Activated T-helper 2 cell treated with anti-CD3 and anti-CD28 coated beads, Interferon-gamma antibody, Interleukin-2, Interleukin-4, amounts not matched to agents 10 μg/mL and 5 μg/mL and 100 μg/mL, durations not matched to agents 14 hours and 24 hours and 36 hours (primary cell): ENCODE measurements around the gene NOP58. TPM values are rescaled to one million over a fixed set of nuclear protein-coding genes. Genes with fewer than 3 reads are reported as not detected.
"Not testable (repeated sequence)": the region's sequence is repeated elsewhere in the genome, so short reads cannot be mapped to it uniquely, and the experiment has no call there.

Source experiments
- DNase-seq: peaks from one replicate; pipeline ENCODE4 v3.0.0; 2021; ENCODE audit warnings: low spot score
- H3K27ac Mint-ChIP-seq: one replicate; pipeline ENCODE4 v1.8.0; 2021; ENCODE audit warnings: mixed read lengths
- H3K27me3 Mint-ChIP-seq: one replicate; pipeline ENCODE4 v1.8.0; 2021; ENCODE audit warnings: low read depth, mixed read lengths
- H3K36me3 Mint-ChIP-seq: one replicate; pipeline ENCODE4 v1.8.0; 2021; ENCODE audit warnings: low read depth, mixed read lengths
- H3K4me1 Mint-ChIP-seq: one replicate; pipeline ENCODE4 v1.8.0; 2021; ENCODE audit warnings: low read depth, mixed read lengths
- H3K4me3 Mint-ChIP-seq: one replicate; pipeline ENCODE4 v1.8.0; 2021; ENCODE audit warnings: low read depth, mild to moderate bottlenecking, moderate library complexity, mixed read lengths
- H3K9me3 Mint-ChIP-seq: one replicate; pipeline ENCODE4 v1.8.0; 2021; ENCODE audit warnings: mixed read lengths
- intact Hi-C: fragments of 100-400 bp; cut with micrococcal nuclease; formaldehyde crosslinking; loops from one replicate; pipeline ENCODE4 v1.15.1; 2023
- total RNA-seq: library from RNA; stranded (reverse); gene quantifications from 2 replicates; pipeline ENCODE4 v1.2.3, GENCODE V29; 2022

The NOP58 gene
- total RNA-seq, 1 donor from 2014 or later = 206 TPM

DNA sequence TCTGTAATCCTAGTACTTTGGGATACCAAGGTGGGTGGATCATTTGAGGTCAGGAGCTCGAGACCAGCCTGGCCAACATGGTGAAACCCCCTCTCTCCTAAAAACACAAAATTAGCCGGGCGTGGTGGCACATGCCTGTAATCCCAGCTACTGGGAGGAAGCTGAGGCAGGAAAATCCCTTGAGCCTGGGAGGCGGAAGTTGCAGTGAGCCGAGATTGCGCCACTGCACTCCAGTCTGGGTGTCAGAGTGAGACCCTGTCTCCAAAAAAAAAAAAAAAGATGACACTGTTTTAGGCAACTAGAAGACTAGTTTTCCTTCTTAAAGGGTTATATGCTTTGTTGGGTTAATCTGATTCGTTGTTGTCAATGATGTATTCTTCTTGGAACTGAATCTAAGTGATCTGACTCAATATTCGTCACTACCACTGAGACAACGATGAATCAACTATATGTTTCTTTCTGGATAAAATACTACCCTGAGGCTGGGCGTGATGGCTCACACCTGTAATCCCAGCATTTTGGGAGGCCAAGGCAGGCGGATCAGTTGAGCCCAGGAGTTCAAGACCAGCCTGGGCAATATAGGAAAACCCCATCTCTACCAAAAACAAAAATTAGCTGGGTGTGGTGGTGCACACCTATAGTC, 10.6 kb downstream of the NOP58 start:
- intact Hi-C loops = loop anchor here (5.0 kb wide), 1 partner anchor 101 kb away; the partner anchor contains the start of gene BMPR2
- H3K27me3 Mint-ChIP-seq, H3K9me3 Mint-ChIP-seq, DNase-seq: not testable (repeated sequence)
- H3K4me1 Mint-ChIP-seq = peaks cover 37% of the 10 kb centered on the region
- H3K36me3 Mint-ChIP-seq = peaks cover 55% of the 10 kb centered on the region
- peak overlapping the region; percentile 90 for H3K27ac Mint-ChIP-seq
- H3K4me3 Mint-ChIP-seq = peak overlapping the region; percentile 68

DNA sequence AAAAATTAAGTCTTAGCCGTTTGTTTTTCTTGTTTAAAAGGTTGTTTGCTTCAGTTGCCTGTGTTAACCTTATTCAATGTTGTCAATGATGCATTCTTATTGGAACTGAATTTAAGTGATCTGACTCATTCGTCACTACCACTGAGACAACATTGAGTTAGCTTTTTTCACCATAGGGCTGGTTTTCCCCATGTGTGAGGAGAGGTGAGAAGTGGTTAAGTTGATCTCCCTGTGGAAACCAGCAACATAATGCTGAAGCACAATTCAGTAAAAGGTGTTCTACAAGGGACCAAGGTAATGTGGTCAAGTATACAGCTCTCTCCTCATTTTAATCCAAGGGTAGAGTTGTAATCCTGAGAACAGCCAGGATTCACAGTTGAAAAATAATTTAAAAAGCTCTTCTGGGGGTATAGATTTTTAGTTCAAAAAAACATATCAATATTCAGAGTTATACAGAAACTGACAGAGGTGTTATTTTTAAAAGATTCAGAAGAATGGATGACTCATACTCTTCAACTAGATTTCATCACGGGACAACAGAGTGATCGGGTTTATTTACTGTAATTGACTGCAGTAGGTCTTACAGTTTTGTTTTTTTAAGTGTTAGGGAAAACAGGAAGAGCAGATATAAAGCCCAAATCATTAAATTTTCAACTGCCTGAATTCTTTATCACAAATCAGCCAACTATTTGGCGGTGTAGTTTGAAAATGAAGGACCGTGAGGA, 12.6 kb downstream of the NOP58 start:
- Mint-ChIP-seq H3K36me3 (peaks cover 66% of the 10 kb centered on the region), H3K9me3 (no peaks in the 10 kb centered on the region), H3K27me3 (no peaks in the 10 kb centered on the region), H3K27ac (peak overlapping the region; percentile 90), H3K4me1 (peaks cover 29% of the 10 kb centered on the region), H3K4me3 (peak overlapping the region; percentile 31)
- intact Hi-C loops = loop anchor here (1.0 to 5.0 kb wide), 4 partner anchors 11 to 99 kb away; partner anchors contain the start of genes BMPR2 and SUMO1
- DNase-seq = no peak

DNA sequence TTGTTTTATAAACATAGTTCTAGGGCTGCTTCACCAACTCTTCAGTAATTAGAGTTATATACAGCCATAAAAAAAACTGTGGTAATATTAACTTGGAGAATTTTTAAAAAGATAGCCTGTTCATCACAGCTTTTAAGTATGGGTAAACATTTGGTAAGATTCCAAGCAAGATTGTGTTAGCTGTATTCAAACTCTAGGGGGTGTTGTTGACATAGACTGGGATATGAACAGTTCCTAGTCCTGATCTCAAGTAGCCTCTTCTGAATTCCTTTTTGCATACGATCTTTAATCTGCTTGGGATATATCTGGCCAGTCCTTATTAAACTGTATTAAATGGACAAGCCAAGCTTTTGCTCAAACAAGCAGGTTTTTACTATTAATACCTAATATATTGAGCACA, 13.4 kb downstream of the NOP58 start:
- no peak for DNase-seq
- H3K4me1 Mint-ChIP-seq = peaks cover 29% of the 10 kb centered on the region
- intact Hi-C loops = loop anchor here (1.0 to 5.0 kb wide), 4 partner anchors 12 to 98 kb away; partner anchors contain the start of genes BMPR2 and SUMO1
- H3K27ac Mint-ChIP-seq = peak overlapping the region; percentile 52
- peaks cover 67% of the 10 kb centered on the region for H3K36me3 Mint-ChIP-seq
- H3K27me3 Mint-ChIP-seq = no peaks in the 10 kb centered on the region
- H3K4me3 Mint-ChIP-seq = no peak overlapping the region
- no peaks in the 10 kb centered on the region for H3K9me3 Mint-ChIP-seq

DNA sequence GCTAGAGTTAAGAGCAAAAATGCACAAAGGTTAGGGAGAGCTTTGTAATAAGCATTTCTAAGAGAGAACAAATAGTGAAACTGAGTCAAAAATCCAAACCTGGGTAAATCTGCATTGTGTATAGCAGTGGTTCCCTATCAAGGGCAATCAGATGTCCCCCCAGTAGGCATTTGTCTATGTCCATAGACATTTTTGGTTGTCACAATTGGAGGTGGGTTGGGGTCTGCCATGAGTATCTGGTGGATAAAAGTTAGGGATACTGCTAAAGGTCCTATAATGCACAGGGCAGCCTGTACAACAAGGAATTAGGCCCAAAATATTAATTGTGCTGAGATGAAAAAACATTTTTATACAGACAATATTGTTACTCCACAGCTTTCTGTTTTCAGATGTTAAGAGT, 21.0 kb downstream of the NOP58 start:
- no peak overlapping the region for H3K4me3 Mint-ChIP-seq
- H3K4me1 Mint-ChIP-seq = peaks cover 2% of the 10 kb centered on the region
- no peaks in the 10 kb centered on the region for H3K9me3 Mint-ChIP-seq
- intact Hi-C loops = no loop called here
- no peak overlapping the region for H3K27ac Mint-ChIP-seq
- DNase-seq = no peak
- no peaks in the 10 kb centered on the region for H3K27me3 Mint-ChIP-seq
- peaks cover 78% of the 10 kb centered on the region for H3K36me3 Mint-ChIP-seq

DNA sequence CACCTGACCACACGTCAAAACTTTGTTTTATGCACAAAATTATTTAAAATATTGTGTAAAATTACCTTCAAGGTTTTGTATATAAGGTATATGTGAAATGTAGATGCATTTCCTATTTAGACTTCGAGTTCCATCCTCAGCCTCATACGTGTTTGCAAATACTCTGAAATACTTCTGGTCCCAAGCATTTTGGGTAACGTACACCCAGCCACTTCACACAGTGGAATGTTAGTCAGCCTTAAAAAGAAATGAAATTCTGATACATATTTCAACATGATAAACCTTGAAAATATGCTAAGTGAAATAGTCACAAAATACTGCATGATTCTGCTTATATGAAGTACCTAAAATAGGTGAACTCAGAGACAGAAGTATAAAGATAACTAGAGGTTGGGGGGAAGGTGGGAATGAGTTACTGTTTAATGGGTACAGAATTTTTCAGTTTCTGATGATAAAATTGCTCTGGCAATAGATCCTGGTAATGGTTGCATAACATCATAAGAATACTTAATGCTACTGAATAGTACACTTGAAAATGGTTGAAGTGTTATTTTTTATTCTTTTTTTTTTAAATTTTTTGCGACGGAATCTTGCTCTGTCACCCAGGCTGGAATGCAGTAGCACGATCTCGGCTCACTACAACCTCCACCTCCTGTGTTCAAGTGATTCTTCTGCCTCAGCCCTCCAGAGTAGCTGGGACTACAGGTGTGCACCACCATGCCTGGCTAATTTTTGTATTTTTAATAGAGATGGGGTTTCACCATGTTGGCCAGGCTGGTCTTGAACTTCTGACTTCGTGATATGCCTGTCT, 24.0 kb downstream of the NOP58 start:
- DNase-seq = no peak
- Mint-ChIP-seq H3K36me3 (peaks cover 82% of the 10 kb centered on the region), H3K9me3 (no peaks in the 10 kb centered on the region), H3K27me3 (no peaks in the 10 kb centered on the region), H3K4me3 (no peak overlapping the region), H3K27ac (no peak overlapping the region), H3K4me1 (peaks cover 9% of the 10 kb centered on the region)
- intact Hi-C loops = no loop called here

DNA sequence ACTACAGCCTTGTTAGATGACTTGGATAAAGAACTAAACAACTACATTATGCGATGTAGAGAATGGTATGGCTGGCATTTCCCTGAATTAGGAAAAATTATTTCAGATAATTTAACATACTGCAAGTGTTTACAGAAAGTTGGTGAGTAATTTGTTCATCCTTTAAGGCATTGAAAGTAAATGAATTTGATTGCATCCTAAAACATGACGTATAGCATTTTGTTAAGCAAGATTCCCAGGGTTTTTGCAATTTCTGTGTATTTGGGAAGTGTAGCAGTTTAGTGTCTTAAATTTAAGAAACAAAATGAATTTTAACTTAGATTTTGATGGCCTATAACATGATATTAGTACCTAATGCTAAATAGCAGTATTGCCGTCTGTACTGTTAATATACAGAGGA, 24.8 kb downstream of the NOP58 start:
- Mint-ChIP-seq H3K27ac (no peak overlapping the region), H3K36me3 (peaks cover 82% of the 10 kb centered on the region), H3K9me3 (no peaks in the 10 kb centered on the region), H3K27me3 (no peaks in the 10 kb centered on the region), H3K4me1 (peaks cover 14% of the 10 kb centered on the region), H3K4me3 (no peak overlapping the region)
- no peak for DNase-seq
- intact Hi-C loops = no loop called here

DNA sequence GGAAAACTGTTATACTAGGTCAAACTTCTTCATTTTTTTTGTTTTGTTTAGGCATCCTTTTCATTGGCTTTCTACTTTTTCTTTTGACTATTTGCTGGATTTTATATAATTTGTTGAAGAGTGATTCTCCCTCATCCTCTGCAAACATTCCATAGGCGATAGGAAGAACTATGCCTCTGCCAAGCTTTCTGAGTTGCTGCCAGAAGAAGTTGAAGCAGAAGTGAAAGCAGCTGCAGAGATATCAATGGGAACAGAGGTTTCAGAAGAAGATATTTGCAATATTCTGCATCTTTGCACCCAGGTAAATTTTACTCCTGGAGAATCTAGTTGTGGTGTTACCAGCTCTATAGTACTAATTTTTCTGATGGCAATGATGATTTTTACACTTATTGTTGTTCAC, 25.4 kb downstream of the NOP58 start:
- Mint-ChIP-seq H3K36me3 (peaks cover 84% of the 10 kb centered on the region), H3K4me1 (peaks cover 14% of the 10 kb centered on the region), H3K4me3 (no peak overlapping the region), H3K9me3 (no peaks in the 10 kb centered on the region), H3K27me3 (no peaks in the 10 kb centered on the region), H3K27ac (no peak overlapping the region)
- intact Hi-C loops = no loop called here
- DNase-seq = no peak

DNA sequence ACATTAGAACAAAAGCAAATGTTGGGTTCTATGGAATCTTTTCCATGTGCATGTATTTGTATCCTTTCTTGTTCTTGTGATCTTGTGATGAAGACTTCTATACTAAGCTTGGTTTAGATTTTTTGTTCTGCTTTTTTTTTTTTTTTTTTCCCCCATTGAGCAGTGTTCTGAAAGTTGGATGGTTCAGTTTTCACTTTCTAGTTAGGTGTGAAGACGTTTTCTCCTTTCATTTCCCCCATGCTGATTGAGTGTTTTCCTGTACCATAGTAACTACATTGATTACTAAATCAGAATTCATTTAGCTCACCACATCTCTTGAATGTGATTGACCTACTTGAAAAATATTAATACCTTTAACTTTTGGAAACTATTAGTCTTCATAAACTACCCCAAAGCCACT, 34.1 kb downstream of the NOP58 start:
- no peak for DNase-seq
- Mint-ChIP-seq H3K36me3 (peaks cover 86% of the 10 kb centered on the region), H3K4me1 (peaks cover 19% of the 10 kb centered on the region), H3K27me3 (no peaks in the 10 kb centered on the region), H3K4me3 (no peak overlapping the region), H3K9me3 (no peaks in the 10 kb centered on the region), H3K27ac (peak overlapping the region; percentile 59)
- intact Hi-C loops = no loop called here

DNA sequence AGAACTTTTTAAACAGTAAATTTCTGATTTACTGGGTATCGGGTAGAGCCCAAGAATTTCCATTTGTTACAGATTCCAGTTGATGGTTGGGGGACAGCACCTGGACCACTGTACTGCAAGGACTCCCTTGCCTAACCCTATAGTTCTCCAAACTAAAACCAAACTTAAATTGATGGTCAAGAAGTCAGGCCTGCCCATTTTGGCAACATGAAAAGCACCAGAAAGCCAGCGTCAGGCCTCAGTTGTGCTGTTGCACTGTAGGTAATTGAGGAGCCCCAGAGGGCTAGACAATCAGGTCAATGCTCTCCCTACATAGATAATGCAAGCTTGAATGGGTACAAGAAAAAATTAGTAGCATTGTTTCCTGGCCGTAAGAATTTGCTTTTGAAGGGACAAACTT, 40.5 kb downstream of the NOP58 start:
- peaks cover 76% of the 10 kb centered on the region for H3K36me3 Mint-ChIP-seq
- H3K27me3 Mint-ChIP-seq = no peaks in the 10 kb centered on the region
- DNase-seq = no peak
- H3K4me1 Mint-ChIP-seq = peaks cover 11% of the 10 kb centered on the region
- no peak overlapping the region for H3K27ac Mint-ChIP-seq
- H3K4me3 Mint-ChIP-seq = no peak overlapping the region
- no peaks in the 10 kb centered on the region for H3K9me3 Mint-ChIP-seq
- intact Hi-C loops = loop anchor here (5.0 kb wide), 1 partner anchor 71 kb away; the partner anchor contains the start of gene BMPR2

DNA sequence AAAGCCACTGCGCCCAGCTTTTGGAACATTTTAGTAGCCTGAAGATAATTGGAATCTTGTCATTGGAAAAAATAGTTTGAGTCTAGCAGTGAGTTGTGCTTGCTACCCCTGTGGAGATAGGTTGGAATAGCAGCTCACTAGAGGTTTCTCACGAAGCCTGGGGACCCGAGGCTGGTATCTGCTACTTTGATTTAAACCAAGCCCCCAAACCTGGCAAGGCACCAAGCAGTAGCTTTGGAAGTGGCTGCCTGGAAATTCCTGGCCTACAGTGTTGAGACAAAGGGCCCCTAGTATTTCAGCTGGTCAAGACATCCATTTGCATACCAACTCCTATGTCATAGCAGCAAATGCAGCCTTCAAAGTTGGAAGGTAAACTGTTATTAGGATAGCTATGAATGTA, 42.1 kb downstream of the NOP58 start:
- intact Hi-C loops = loop anchor here (5.0 kb wide), 1 partner anchor 70 kb away; the partner anchor contains the start of gene BMPR2
- DNase-seq = no peak
- Mint-ChIP-seq H3K4me3 (no peak overlapping the region), H3K27me3 (no peaks in the 10 kb centered on the region), H3K36me3 (peaks cover 69% of the 10 kb centered on the region), H3K4me1 (peaks cover 8% of the 10 kb centered on the region), H3K9me3 (no peaks in the 10 kb centered on the region), H3K27ac (no peak overlapping the region)

DNA sequence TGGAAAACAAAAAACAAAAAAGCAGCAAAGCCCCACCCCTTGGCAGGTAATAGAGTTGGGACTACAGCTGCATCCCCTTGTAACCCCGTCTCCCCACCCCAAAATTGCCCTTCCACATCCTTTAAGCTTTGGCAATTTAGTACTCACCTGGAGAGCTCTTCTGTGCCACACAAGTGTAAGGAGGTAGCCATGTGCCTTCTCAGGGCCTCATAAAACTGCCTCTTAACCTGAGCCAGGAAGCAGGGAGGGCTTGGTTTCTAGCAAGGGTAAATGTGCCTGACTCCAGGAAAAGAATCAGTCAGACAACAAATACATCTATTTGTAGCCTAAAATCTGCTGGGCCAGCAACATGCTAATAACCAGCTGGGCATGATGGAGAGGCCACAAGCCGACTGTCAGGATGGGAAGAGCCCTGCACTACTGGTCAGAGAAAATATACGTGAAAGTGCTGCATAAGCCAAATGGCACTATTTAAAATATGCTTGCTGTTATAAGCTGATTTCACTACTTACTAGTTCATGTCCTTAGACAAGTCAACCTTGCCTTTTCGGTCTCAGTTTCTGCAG, 46.3 kb downstream of the NOP58 start:
- peak overlapping the region; percentile 24 for H3K27ac Mint-ChIP-seq
- H3K4me3 Mint-ChIP-seq = no peak overlapping the region
- peaks cover 29% of the 10 kb centered on the region for H3K36me3 Mint-ChIP-seq
- no peaks in the 10 kb centered on the region for H3K4me1 Mint-ChIP-seq
- no peak for DNase-seq
- intact Hi-C loops = no loop called here
- no peaks in the 10 kb centered on the region for H3K27me3 Mint-ChIP-seq
- H3K9me3 Mint-ChIP-seq = no peaks in the 10 kb centered on the region

DNA sequence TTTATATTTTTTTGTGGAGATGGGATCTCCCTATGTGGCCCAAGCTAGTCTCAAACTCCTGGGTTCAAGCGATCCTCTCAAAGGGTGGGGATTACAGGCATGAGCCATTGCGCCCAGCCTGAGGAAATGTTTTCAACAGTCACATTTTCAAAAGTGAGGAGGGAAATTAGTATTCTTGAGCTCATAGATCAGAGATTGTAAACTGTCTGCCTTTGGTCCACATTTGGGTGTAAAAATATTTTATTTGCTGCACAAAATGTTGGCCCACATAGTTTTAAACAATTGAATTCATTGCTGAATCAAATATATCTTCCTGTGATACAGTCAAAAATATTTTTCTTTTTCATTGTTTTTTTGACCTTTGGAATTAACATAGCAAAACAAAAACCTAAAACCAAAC, 48.6 kb downstream of the NOP58 start:
- H3K27me3 Mint-ChIP-seq = no peaks in the 10 kb centered on the region
- no peaks in the 10 kb centered on the region for H3K4me1 Mint-ChIP-seq
- no peak overlapping the region for H3K27ac Mint-ChIP-seq
- H3K36me3 Mint-ChIP-seq = peaks cover 12% of the 10 kb centered on the region
- H3K4me3 Mint-ChIP-seq = no peak overlapping the region
- no peaks in the 10 kb centered on the region for H3K9me3 Mint-ChIP-seq
- intact Hi-C loops = no loop called here
- no peak for DNase-seq
